SK-MEL-5 (cell line): ENCODE data around the gene FGF1. TPM values are rescaled to one million over a fixed set of nuclear protein-coding genes. Genes with fewer than 3 reads are reported as not detected.

Source experiments
- DNase-seq: peaks from one replicate; pipeline ENCODE4 v3.0.0-alpha.2; 2016; ENCODE audit warnings: low read depth, low spot score
- in situ Hi-C: cut with HindIII; loops from 2 replicates; pipeline ENCODE4 v1.10.0; 2016; ENCODE audit warnings: low sequenced_read_pairs, high pct_unique_total_duplicates, low pct_unique_long_range_greater_than_20kb
- total RNA-seq: library from RNA; depleted of rRNA; stranded (reverse); fragments of >200 nt; shearing (Covaris generic); gene quantifications from 2 replicates; pipeline ENCODE4 v1.2.3, GENCODE V29; 2014; rRNA removed

The FGF1 gene
- total RNA-seq, 1 experiment from 2014 or later: not detected

DNA sequence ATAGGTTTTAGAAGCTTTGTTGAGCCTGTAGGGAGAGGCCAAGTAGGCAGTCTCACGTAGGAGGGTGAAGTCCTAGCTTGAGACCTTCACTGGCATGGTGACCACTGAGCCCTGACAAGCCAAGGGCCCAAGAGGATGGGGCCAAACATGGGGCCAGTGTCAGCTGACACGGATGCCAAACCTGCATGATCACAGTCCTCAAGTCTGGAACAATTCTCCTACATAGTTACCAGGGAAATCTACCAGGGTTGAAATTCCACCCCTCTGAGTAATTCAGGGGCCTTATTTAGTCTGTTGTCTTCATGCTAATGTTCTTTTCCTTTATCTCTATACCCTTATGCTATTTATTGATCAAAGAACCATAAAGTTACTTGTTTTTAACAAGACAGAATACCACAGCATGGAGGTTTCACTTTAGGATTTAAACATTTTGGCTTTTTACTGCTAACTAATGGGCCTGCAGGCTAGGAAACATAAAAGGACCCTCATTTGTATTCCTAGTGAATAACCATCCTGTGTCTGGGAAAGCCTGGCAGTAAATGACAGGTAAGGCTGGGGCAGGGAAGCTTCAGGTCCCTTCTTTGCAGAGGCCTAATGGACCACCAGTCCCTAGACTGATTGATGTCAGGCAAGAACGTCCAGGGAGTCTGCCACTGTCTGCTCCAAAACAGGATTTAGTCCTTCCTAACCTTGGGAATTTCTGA lies 140.8 kb downstream of the FGF1 start:
- in situ Hi-C loops: loop anchor here (10.0 kb wide), 2 partner anchors 80 to 370 kb away; no protein-coding TSS in a partner anchor
- no peak for DNase-seq

GRCh38 chr5:142544071-142544753 lies 141.7 kb downstream of the FGF1 start:
- no peak for DNase-seq

GRCh38 chr5:142542906-142543305 lies 143.0 kb downstream of the FGF1 start:
- DNase-seq: peak; percentile 6
- in situ Hi-C loops: loop anchor here (10.0 kb wide), 2 partner anchors 78 to 368 kb away; no protein-coding TSS in a partner anchor

More at GRCh38 chr5:142544071-142544753, 141.7 kb downstream of the FGF1 start:
- in situ Hi-C loops: loop anchor here (10.0 kb wide), 2 partner anchors 79 to 369 kb away; no protein-coding TSS in a partner anchor

Other genes starting within 250 kb of the FGF1 start
- 9.3 and 11.8 TPM in 2 replicates for gene ARHGAP26, start 84.3 kb upstream of the FGF1 start, total RNA-seq